Fibroblast of lung (primary cell): ENCODE data around the gene CAMTA1.

ENCODE experiments used
- EZH2 ChIP-seq: IDR thresholded peaks from 2 replicates; pipeline ENCODE4 v1.5.1; 2012; ENCODE audit warnings: low read length, control low read depth, mild to moderate bottlenecking; ENCODE audit errors: missing control alignments
- TF ChIP-seq, protein P1 (sequence below), 2 donors: IDR thresholded peaks in 1 of 2; conservative IDR thresholded peaks in 1 of 2; 1 replicate in 1 of 2; 2 replicates in 1 of 2; pipeline ENCODE4 v1.5.1; 2011 to 2012; ENCODE audit warnings: low read length in 2 of 2, control low read depth in 1 of 2, inconsistent platforms in 1 of 2, low read depth in 1 of 2, mild to moderate bottlenecking in 1 of 2

GRCh38 chr1:7549277-7550161, 764.3 kb downstream of the CAMTA1 start:
- TF ChIP-seq, protein P1, sequence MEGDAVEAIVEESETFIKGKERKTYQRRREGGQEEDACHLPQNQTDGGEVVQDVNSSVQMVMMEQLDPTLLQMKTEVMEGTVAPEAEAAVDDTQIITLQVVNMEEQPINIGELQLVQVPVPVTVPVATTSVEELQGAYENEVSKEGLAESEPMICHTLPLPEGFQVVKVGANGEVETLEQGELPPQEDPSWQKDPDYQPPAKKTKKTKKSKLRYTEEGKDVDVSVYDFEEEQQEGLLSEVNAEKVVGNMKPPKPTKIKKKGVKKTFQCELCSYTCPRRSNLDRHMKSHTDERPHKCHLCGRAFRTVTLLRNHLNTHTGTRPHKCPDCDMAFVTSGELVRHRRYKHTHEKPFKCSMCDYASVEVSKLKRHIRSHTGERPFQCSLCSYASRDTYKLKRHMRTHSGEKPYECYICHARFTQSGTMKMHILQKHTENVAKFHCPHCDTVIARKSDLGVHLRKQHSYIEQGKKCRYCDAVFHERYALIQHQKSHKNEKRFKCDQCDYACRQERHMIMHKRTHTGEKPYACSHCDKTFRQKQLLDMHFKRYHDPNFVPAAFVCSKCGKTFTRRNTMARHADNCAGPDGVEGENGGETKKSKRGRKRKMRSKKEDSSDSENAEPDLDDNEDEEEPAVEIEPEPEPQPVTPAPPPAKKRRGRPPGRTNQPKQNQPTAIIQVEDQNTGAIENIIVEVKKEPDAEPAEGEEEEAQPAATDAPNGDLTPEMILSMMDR (conservative IDR thresholded peaks at IDR 0.05 in 1 of 2, IDR thresholded peaks at IDR 0.05 in 1 of 2; ENCODE audit: low read depth in 1 of 2, low read length in 2 of 2), result no peak
- no peak for TF ChIP-seq EZH2
